Ectodermal cell (in vitro differentiated cells): ENCODE measurements around the gene PLPP4.

Experiments
- H3K27ac ChIP-seq: 2 replicates; pipeline ENCODE4 v1.7.0; 2013; ENCODE audit warnings: mild to moderate bottlenecking, low read depth, low read length; ENCODE audit not compliant: insufficient read depth, poor library complexity, severe bottlenecking
- H3K27me3 ChIP-seq: 2 replicates; pipeline ENCODE4 v1.7.0; 2013; ENCODE audit warnings: mild to moderate bottlenecking, low read length; ENCODE audit not compliant: insufficient read depth, control insufficient read depth, poor library complexity, severe bottlenecking
- H3K36me3 ChIP-seq: one replicate; pipeline ENCODE4 v1.7.0; 2013; ENCODE audit warnings: low read length; ENCODE audit not compliant: control insufficient read depth, insufficient read depth
- H3K4me1 ChIP-seq: one replicate; pipeline ENCODE4 v1.7.0; 2013; ENCODE audit warnings: low read length; ENCODE audit not compliant: control insufficient read depth, insufficient read depth
- H3K4me3 ChIP-seq: 2 replicates; pipeline ENCODE4 v1.7.0; 2013; ENCODE audit warnings: low read depth, low read length, control low read depth; ENCODE audit not compliant: insufficient read depth
- H3K9me3 ChIP-seq: 2 replicates; pipeline ENCODE4 v1.7.0; 2013; ENCODE audit warnings: mild to moderate bottlenecking, low read length, moderate library complexity; ENCODE audit not compliant: control insufficient read depth
- WGBS, 2 experiments: methylation state at CpG; one replicate each; pipeline ENCODE4 v1.1.7; 2013; ENCODE audit warnings: missing lambda C conversion rate in 2 of 2; 5-methylcytosine and 5-hydroxymethylcytosine counted together

Gene PLPP4

GRCh38 chr10:120428754-120429153 lies 28.3 kb upstream of the PLPP4 start:
- H3K9me3 ChIP-seq = no peaks in the 10 kb centered on the region
- H3K4me1 ChIP-seq = no peaks in the 10 kb centered on the region
- WGBS, 2 experiments = 91 to 92% methylated on average over 5 of the region's 5 CpGs
- no peaks in the 10 kb centered on the region for H3K27me3 ChIP-seq
- no peak overlapping the region for H3K27ac ChIP-seq
- no peaks in the 10 kb centered on the region for H3K36me3 ChIP-seq
- H3K4me3 ChIP-seq = no peak overlapping the region

GRCh38 chr10:120429395-120429794 lies 27.6 kb upstream of the PLPP4 start:
- 83 to 91% methylated on average over 5 of the region's 5 CpGs for WGBS, 2 experiments
- no peak overlapping the region for H3K27ac ChIP-seq
- H3K4me1 ChIP-seq = no peaks in the 10 kb centered on the region

GRCh38 chr10:120431251-120431651 lies 25.8 kb upstream of the PLPP4 start:
- Histone ChIP-seq H3K9me3 (no peaks in the 10 kb centered on the region), H3K4me1 (no peaks in the 10 kb centered on the region), H3K36me3 (no peaks in the 10 kb centered on the region), H3K4me3 (no peak overlapping the region), H3K27me3 (no peaks in the 10 kb centered on the region), H3K27ac (no peak overlapping the region)
- WGBS, 2 experiments = 94 to 97% methylated on average over 8 of the region's 8 CpGs

More at GRCh38 chr10:120429395-120429794, 27.6 kb upstream of the PLPP4 start:
- Histone ChIP-seq H3K9me3 (no peaks in the 10 kb centered on the region), H3K27me3 (no peaks in the 10 kb centered on the region), H3K4me3 (no peak overlapping the region), H3K36me3 (no peaks in the 10 kb centered on the region)

GRCh38 chr10:120432209-120432608 lies 24.8 kb upstream of the PLPP4 start:
- 88 to 90% methylated on average over 3 of the region's 3 CpGs for WGBS, 2 experiments
- Histone ChIP-seq H3K27me3 (no peaks in the 10 kb centered on the region), H3K4me3 (no peak overlapping the region), H3K9me3 (no peaks in the 10 kb centered on the region), H3K4me1 (no peaks in the 10 kb centered on the region), H3K27ac (no peak overlapping the region), H3K36me3 (no peaks in the 10 kb centered on the region)

- Histone ChIP-seq H3K9me3 (no peaks in the 10 kb centered on the region), H3K27me3 (no peaks in the 10 kb centered on the region), H3K27ac (no peak overlapping the region), H3K4me1 (no peaks in the 10 kb centered on the region), H3K4me3 (no peak overlapping the region), H3K36me3 (no peaks in the 10 kb centered on the region)
- WGBS, 2 experiments = 84 to 91% methylated on average over 3 of the region's 3 CpGs
Measured at GRCh38 chr10:120433141-120433540, 23.9 kb upstream of the PLPP4 start.

GRCh38 chr10:120436439-120437112 lies 20.5 kb upstream of the PLPP4 start:
- Histone ChIP-seq H3K4me1 (no peaks in the 10 kb centered on the region), H3K27ac (no peak overlapping the region), H3K27me3 (no peaks in the 10 kb centered on the region), H3K4me3 (no peak overlapping the region), H3K36me3 (no peaks in the 10 kb centered on the region), H3K9me3 (no peaks in the 10 kb centered on the region)
- 95 to 96% methylated on average over 7 of the region's 7 CpGs for WGBS, 2 experiments

- Histone ChIP-seq H3K27me3 (no peaks in the 10 kb centered on the region), H3K4me3 (no peak overlapping the region), H3K27ac (no peak overlapping the region), H3K36me3 (no peaks in the 10 kb centered on the region), H3K9me3 (no peaks in the 10 kb centered on the region), H3K4me1 (no peaks in the 10 kb centered on the region)
- WGBS, 2 experiments = 91 to 92% methylated on average over 2 of the region's 2 CpGs
Measured at GRCh38 chr10:120437541-120437940, 19.5 kb upstream of the PLPP4 start.

- WGBS, 2 experiments = 91 to 93% methylated on average over 2 to 3 of the region's 3 CpGs
- H3K4me3 ChIP-seq = no peak overlapping the region
- no peaks in the 10 kb centered on the region for H3K36me3 ChIP-seq
- no peak overlapping the region for H3K27ac ChIP-seq
- H3K27me3 ChIP-seq = peaks cover 25% of the 10 kb centered on the region
- H3K4me1 ChIP-seq = peaks cover 10% of the 10 kb centered on the region
- H3K9me3 ChIP-seq = no peaks in the 10 kb centered on the region
Measured at GRCh38 chr10:120451968-120452367, 5.1 kb upstream of the PLPP4 start.

- no peak overlapping the region for H3K4me3 ChIP-seq
- H3K9me3 ChIP-seq = no peaks in the 10 kb centered on the region
- no peak overlapping the region for H3K27ac ChIP-seq
- 96 to 100% methylated on average over 1 of the region's 1 CpG for WGBS, 2 experiments
- no peaks in the 10 kb centered on the region for H3K36me3 ChIP-seq
- peaks cover 10% of the 10 kb centered on the region for H3K4me1 ChIP-seq
- peaks cover 39% of the 10 kb centered on the region for H3K27me3 ChIP-seq
Measured at GRCh38 chr10:120453319-120453718, 3.7 kb upstream of the PLPP4 start.

- no peak overlapping the region for H3K27ac ChIP-seq
- H3K4me1 ChIP-seq = peaks cover 10% of the 10 kb centered on the region
- no peak overlapping the region for H3K4me3 ChIP-seq
- H3K9me3 ChIP-seq = no peaks in the 10 kb centered on the region
- whole genome bisulfite sequencing, 2 experiments = 94 to 95% methylated on average over 3 of the region's 3 CpGs
- no peaks in the 10 kb centered on the region for H3K36me3 ChIP-seq
- peaks cover 44% of the 10 kb centered on the region for H3K27me3 ChIP-seq
Measured at GRCh38 chr10:120453886-120454285, 3.1 kb upstream of the PLPP4 start.
